T follicular helper cell (primary cell): Measurements from ENCODE around the gene UBTD1.

ENCODE experiments used
- DNase-seq: peaks from one replicate; pipeline ENCODE4 v3.0.0-alpha.2; 2020; ENCODE audit warnings: low read depth

The UBTD1 gene

DNA sequence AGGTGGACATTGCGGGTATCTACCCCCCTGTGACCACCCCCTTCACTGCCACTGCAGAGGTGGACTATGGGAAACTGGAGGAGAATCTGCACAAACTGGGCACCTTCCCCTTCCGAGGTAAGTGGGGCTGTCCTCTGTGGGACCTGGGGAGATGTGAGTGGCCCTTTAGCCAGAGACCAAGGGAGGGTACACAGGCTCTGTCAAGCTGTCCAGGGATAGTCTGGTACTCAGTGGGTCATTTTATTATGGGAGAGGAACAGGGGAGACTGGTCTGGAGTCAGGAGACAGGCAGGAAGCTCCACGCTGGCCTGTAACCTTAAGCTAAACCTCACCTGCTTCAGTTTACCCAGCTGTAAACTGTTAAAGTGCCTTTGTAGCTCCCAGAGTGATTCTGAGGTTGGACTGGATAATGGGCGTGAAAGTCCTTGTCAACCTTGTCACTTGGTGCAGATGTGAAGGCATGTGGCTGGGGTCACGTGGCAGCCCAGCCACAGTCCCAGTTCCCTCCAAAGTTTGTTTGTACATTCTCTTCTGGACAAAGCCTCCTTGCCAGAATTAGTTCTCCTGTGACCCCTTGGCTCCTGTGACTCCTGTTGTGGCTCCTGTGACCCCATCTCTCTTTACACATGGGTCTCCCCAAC is 86.2 kb downstream of the UBTD1 start:
- no peak for DNase-seq

- DNase-seq, result no peak
Measured at GRCh38 chr10:97585439-97585811, 86.7 kb downstream of the UBTD1 start.

DNA sequence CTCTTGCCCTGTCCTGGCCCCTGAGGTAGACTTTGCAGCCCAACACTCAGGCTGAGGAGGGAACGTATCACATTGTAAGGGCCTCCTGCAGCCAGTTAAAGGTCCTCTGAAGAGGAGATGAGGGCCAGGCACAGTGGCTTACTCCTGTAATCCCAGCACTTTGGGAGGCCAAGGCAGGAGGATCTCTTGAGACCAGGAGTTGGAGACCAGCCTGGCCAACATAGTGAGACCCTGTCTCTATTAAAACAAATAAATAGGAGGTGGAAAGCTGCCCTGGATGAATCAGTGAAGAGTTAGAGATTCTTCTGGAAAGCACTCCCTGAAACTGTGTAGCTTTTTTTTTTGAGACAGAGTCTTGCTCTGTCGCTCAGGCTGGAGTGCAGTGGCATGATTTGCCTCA is 88.5 kb downstream of the UBTD1 start:
- DNase-seq, result no peak

DNA sequence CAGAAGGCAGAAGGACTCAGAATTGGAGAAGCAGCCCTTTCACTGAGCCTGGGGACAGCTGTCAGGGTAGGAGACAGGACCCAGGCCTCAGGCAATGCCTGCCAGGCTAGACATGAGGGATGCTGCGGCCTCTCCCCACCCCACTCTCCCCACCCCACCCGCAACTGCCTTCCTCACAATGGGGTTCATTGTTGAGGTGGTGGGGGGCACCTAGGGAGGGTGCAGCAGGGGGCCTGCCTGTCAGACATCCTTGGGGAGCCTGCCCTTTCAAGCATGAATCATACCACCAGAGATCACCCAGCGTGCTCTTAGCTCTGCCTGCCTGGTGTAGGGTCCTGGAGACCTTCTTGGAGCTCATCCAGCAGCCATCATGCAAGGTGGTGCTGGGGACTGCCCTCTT is 90.8 kb downstream of the UBTD1 start, which contains the start of gene C10orf62:
Gene C10orf62 (plus strand): TSS at position 243 of the 400 bp plus-strand sequence. CDS start 177 bp downstream, outside the sequence.
- no peak for DNase-seq

GRCh38 chr10:97590082-97590747 is 91.5 kb downstream of the UBTD1 start:
- no peak for DNase-seq

- no peak for DNase-seq
Measured at GRCh38 chr10:97590748-97591495, 92.2 kb downstream of the UBTD1 start.

- DNase-seq, result no peak
Measured at GRCh38 chr10:97593421-97593820, 94.7 kb downstream of the UBTD1 start.

DNA sequence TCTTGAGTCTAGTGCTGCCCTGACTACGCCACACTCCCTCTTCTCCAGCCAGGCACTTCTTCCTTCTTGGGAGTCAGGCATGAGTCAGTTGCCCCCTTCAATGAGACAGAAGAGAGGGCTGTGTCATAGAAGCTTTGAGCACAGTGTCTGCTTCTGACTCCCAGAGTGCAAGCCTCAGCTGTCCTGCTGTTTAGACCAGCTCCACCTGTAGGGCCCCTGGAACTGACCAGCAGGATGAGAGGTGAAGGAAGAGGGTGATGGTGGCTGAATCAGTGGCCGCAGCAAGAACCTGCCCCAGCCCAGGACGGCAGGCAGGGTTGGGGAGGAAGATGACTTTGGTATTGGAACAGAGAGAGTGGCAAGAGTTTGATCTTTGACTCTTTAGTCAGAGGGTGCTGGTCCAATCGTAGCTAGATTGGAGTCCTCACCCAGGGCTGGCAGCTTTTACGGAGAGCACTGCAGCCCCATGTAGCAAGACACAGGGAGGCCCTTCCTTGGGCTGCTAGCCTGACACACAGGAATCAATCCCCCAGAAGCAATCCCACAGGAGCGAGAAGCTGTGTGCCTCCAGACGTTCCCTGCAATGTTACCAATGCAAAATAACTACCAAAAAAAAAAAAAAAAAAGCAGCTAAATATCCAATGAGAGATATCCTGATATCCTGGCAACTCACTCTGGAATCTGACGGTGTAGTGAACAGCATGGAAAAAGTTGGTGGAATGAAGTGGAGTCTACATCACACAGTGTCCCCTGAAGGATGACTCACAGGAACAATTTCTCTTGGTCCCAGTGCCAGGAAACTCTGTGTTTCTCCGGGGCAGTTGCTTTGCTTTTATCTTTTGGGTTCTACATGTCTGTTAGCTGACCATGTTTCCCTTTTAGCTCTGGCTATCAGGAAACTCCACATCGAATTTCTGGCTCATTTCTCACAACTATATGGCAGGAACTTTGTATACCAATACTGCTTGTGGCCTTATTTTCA is 97.7 kb downstream of the UBTD1 start:
- no peak for DNase-seq

DNA sequence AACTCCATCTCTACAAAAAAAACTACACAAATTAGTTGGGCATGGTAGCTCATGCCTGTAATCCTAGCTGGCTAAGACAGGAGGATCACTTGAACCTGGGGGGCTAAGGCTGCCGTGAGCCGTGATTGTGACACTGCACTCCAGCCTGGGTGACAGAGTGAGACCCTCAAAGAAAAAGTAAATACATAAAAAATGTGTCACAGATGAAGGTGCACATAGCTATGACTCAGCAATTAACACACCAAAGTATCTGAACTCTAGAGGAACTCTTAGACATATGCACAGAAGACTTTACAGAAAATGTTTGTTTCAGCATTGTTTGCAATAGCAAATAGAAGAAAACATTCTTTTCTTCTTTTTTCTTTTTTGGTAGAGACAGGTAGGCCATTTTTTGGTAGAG is 99.1 kb downstream of the UBTD1 start:
- DNase-seq, result no peak

DNA sequence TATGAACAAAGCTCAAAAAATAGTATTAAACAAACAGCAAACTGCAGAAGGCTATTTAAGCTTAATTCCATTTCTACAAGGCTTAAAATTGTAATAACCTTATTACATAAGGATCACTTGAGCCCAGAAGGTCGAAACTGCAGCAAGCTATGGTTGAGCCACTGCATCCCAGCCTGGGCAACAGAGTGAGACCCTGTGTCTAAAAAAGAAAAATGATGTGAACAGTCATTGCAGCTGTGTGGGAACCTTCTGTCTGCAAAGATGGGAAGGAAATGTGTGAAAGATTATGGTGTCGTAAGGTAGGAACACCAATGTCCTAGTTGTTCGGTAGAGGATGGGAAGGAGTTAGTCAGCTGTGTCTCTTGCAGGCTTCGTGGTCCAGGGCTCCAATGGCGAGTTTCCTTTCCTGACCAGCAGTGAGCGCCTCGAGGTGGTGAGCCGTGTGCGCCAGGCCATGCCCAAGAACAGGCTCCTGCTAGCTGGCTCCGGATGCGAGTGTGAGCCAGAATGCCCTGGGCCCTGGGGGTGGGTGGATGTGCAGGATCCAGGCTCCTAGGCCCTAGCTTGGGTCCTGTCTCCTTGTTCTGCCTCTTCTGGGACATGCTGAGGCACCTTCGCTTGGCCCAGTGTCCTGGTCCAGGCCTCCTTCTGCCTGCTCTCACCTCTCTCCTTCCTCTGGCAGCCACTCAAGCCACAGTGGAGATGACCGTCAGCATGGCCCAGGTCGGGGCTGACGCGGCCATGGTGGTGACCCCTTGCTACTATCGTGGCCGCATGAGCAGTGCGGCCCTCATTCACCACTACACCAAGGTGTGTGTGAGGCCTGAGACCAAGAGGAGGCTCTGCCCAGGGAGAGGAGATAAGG is 99.9 kb downstream of the UBTD1 start:
- DNase-seq, result no peak

- DNase-seq, result no peak
Measured at GRCh38 chr10:97599272-97599619, 100.5 kb downstream of the UBTD1 start.

DNA sequence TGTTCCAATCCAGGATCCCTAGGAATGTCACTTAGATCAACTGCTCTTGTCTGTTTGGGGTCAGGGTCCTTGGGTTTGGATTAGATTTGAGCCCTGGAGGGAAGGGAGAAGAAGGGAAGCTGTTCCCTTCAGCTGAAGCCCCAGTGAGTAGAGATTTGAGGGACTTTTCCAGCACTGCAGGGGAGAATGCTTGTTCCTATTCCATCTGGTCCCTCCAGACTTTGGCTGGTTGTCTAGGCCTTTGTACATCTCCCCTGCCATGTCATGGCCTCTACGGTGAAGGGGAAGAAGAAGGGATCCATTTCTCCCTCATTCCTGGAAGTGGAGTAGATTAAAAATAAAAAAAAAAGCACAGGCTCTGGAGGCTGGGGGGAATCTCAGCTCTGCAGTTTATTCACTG is 101.9 kb downstream of the UBTD1 start:
- DNase-seq, result no peak

GRCh38 chr10:97601268-97602215 is 102.8 kb downstream of the UBTD1 start:
- DNase-seq, result no peak

- no peak for DNase-seq
Measured at GRCh38 chr10:97607095-97607636, 108.4 kb downstream of the UBTD1 start.

GRCh38 chr10:97608991-97609561 is 110.4 kb downstream of the UBTD1 start:
- no peak for DNase-seq

DNA sequence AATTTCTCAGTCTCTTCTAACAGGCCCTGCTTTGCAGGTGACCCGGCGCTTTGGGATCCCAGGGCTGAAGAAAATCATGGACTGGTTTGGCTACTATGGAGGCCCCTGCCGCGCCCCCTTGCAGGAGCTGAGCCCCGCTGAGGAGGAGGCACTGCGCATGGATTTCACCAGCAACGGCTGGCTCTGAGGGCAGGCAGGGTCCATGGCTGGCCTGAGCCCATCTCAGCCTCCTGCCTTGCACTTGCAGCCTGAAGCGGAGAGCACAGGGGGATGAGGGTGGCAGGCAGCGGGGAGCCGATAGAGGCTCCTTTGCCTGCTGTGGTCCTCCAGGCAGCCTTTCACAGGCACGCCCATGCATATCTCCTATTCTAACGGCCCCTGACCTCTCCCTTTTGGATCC is 112.7 kb downstream of the UBTD1 start:
- no peak for DNase-seq

DNA sequence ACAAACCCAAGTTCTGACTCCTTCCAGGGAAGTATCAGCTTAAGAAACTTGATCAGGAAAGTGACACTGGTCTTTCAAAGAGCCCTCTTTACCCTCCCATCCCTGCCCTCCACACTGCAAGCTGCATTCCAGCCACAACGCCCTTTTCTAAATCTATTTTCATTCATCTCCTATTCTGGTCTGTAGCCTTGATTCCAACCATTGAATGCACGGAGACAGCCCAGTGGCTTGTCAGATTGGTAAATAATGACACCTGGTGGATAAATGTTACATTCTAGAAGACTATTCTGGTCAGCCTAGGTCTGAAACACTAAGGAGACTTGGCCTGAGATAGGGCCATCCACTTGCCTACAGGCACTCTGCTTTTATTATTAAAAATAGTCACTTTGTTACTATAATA is 113.7 kb downstream of the UBTD1 start:
- DNase-seq, result no peak

- DNase-seq, result no peak
Measured at GRCh38 chr10:97618285-97618684, 119.6 kb downstream of the UBTD1 start.

GRCh38 chr10:97618733-97619132 is 120.0 kb downstream of the UBTD1 start:
- DNase-seq, result no peak
